ENCODE data around the gene PDGFA. TPM values are rescaled to one million over a fixed set of nuclear protein-coding genes. Genes with fewer than 3 reads are reported as not detected.

Gene PDGFA
- total RNA-seq, 4 donors from 2014 or later: 3.6 to 6.6 (median 4.9) TPM

DNA sequence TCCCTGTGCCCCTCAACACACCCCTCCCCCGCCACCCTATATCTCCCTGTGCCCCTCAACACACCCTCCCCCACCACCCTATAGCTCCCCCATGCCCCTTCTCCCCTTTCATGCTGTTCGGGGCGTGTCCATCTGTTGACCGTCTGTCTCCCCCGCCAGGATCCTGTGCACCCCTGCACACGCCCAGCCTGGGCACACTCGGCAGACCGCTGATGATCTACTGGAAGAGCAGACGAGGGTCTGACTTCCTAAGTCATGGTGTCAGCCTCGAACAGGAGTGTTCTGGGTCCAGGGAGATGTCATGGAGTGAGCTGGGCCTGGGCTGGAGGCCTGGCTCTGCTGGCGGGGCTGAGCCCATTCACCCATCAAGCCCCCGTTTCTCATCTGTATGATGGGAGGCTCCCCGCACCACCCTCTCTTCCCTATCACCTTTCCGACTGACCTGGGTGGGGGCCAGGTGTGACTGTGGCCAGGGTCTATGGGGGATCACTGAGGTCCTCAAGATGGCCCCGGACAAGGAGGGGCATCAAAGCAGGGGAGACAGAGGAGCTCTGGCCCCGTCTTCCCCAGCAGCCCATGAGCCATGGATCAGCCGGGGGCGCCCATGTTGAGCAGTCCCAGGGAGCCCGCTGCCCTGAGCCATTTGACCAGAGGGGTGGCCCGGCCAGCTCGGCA, 48.3 kb downstream of the PDGFA start:
- TF ChIP-seq CTCF (IDR thresholded peaks at IDR 0.05; ENCODE audit: low read depth): no peak

DNA sequence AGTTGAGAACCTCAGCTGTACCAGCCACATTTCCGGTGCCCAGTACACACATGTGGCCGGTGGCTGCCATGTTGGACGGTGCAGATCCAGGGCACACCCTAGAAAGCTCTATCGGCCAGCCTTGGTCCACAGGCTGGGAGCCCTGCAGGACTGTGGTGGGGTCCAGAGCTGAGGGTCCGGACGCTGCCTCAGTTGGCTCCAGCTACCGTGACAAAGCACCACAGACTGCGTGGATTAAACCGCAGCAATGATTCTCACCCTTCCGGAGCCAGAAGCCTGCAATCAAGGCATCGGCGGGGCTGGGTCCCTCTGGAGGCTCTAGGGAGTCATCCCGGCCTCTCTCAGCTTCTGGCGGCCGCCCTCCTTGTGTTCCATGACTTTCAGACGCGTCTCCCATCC, 50.1 kb downstream of the PDGFA start:
- no peak for TF ChIP-seq CTCF (IDR thresholded peaks at IDR 0.05; ENCODE audit: low read depth)

GRCh38 chr7:468681-469562, 50.7 kb downstream of the PDGFA start:
- TF ChIP-seq CTCF (IDR thresholded peaks at IDR 0.05; ENCODE audit: low read depth): no peak

GRCh38 chr7:467856-468545, 51.6 kb downstream of the PDGFA start:
- no peak for TF ChIP-seq CTCF (IDR thresholded peaks at IDR 0.05; ENCODE audit: low read depth)

DNA sequence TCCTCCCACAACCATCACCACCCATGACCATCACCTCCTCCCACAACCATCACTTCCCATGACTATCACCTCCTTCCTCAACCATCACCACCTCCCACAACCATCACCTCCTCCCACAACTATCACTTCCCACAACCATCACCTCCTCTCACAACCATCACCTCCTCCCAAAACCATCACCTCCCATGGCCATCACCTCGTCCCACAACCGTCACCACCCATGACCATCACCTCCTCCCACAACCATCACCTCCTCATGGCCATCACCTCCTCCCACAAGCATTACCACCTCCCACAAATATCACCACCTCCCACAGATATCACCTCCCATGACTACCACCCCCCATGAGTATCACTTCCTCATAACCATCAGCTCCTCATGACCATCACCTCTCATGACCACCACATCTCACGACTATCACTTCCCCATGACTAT, 52.2 kb downstream of the PDGFA start:
- no peak for TF ChIP-seq CTCF (IDR thresholded peaks at IDR 0.05; ENCODE audit: low read depth)

- TF ChIP-seq CTCF (IDR thresholded peaks at IDR 0.05; ENCODE audit: low read depth): no peak
These were observed 53.0 kb downstream of the PDGFA start for GRCh38 chr7:466465-467191.

Data from subcutaneous adipose tissue (tissue), 4 donors.